Epithelial cell of proximal tubule (primary cell): ENCODE measurements around the gene PCDHB16. TPM values are rescaled to one million over a fixed set of nuclear protein-coding genes. Genes with fewer than 3 reads are reported as not detected.
"Not testable (repeated sequence)": the region's sequence is repeated elsewhere in the genome, so short reads cannot be mapped to it uniquely, and the experiment has no call there.

ENCODE experiments used
- DNase-seq: peaks from one replicate; pipeline ENCODE4 v3.0.0-alpha.2; 2011; ENCODE audit warnings: low read depth
- H3K4me3 ChIP-seq: 2 replicates; pipeline ENCODE4 v1.5.1; 2011; ENCODE audit warnings: low read depth, mild to moderate bottlenecking, low read length
- CTCF ChIP-seq: conservative IDR thresholded peaks from 2 replicates; pipeline ENCODE4 v1.5.1; 2012; ENCODE audit warnings: low read depth, mild to moderate bottlenecking, low read length
- total RNA-seq: library from RNA; depleted of rRNA; stranded (reverse); fragments of >200 nt; gene quantifications from 2 replicates; pipeline ENCODE4 v1.2.3, GENCODE V29; 2015

PCDHB16 gene
- total RNA-seq, 1 donor from 2014 or later: under 0.01 TPM

GRCh38 chr5:141199359-141200235 is 17.4 kb downstream of the PCDHB16 start, which contains the start of gene PCDHB11:
TSS of gene PCDHB11 (plus strand) at chr5:141199627. CDS start at chr5:141199775, 148 bp downstream.
- DNase-seq: no peak
- TF ChIP-seq CTCF: peak; percentile 12
- no peak within 1 kb of the TSS for H3K4me3 ChIP-seq

- not testable (repeated sequence) for H3K4me3 ChIP-seq, DNase-seq
Measured at GRCh38 chr5:141201126-141201525, 18.9 kb downstream of the PCDHB16 start.

- not testable (repeated sequence) for H3K4me3 ChIP-seq
Measured at GRCh38 chr5:141201646-141202045, 19.5 kb downstream of the PCDHB16 start.

GRCh38 chr5:141208478-141208877 is 26.3 kb downstream of the PCDHB16 start, which contains the start of gene PCDHB12:
TSS of gene PCDHB12 (plus strand) at chr5:141208719. CDS start at chr5:141208908, 189 bp downstream.
- no peak for TF ChIP-seq CTCF
- DNase-seq: no peak
- H3K4me3 ChIP-seq: no peak within 1 kb of the TSS

More at GRCh38 chr5:141201646-141202045, 19.5 kb downstream of the PCDHB16 start:
- DNase-seq: not testable (repeated sequence)

GRCh38 chr5:141210281-141210680 is 28.1 kb downstream of the PCDHB16 start:
- not testable (repeated sequence) for H3K4me3 ChIP-seq, DNase-seq

GRCh38 chr5:141210849-141211248 is 28.7 kb downstream of the PCDHB16 start:
- H3K4me3 ChIP-seq, DNase-seq: not testable (repeated sequence)

- DNase-seq, H3K4me3 ChIP-seq: not testable (repeated sequence)
- peak; percentile 16 for TF ChIP-seq CTCF
Measured at GRCh38 chr5:141213656-141214339, 31.6 kb downstream of the PCDHB16 start, which contains the start of gene PCDHB13. TSS of gene PCDHB13 (plus strand) at chr5:141213919. CDS start at chr5:141214124, 205 bp downstream.

GRCh38 chr5:141214583-141214982 is 32.4 kb downstream of the PCDHB16 start:
- H3K4me3 ChIP-seq, DNase-seq: not testable (repeated sequence)

- DNase-seq, H3K4me3 ChIP-seq: not testable (repeated sequence)
Measured at GRCh38 chr5:141215504-141215903, 33.3 kb downstream of the PCDHB16 start.

GRCh38 chr5:141216035-141216434 is 33.8 kb downstream of the PCDHB16 start:
- not testable (repeated sequence) for DNase-seq, H3K4me3 ChIP-seq
